Measurements from ENCODE around the gene IARS2.
"Not testable (repeated sequence)": the region's sequence is repeated elsewhere in the genome, so short reads cannot be mapped to it uniquely, and the experiment has no call there.

IARS2 gene

GRCh38 chr1:220164517-220164916 lies 70.6 kb downstream of the IARS2 start:
- no peak for DNase-seq (ENCODE audit: low spot score)

- no peak for DNase-seq (ENCODE audit: low spot score)
Observed at GRCh38 chr1:220166853-220167252, 72.9 kb downstream of the IARS2 start.

GRCh38 chr1:220169887-220170286 lies 76.0 kb downstream of the IARS2 start:
- DNase-seq (ENCODE audit: low spot score): not testable (repeated sequence)

GRCh38 chr1:220170836-220171526 lies 77.0 kb downstream of the IARS2 start:
- no peak for DNase-seq (ENCODE audit: low spot score)

GRCh38 chr1:220176540-220176939 lies 82.6 kb downstream of the IARS2 start:
- DNase-seq (ENCODE audit: low spot score): no peak

GRCh38 chr1:220182111-220182510 lies 88.2 kb downstream of the IARS2 start:
- no peak for DNase-seq (ENCODE audit: low spot score)

GRCh38 chr1:220182656-220183055 lies 88.7 kb downstream of the IARS2 start:
- DNase-seq (ENCODE audit: low spot score): no peak

GRCh38 chr1:220184506-220184905 lies 90.6 kb downstream of the IARS2 start:
- DNase-seq (ENCODE audit: low spot score): no peak

GRCh38 chr1:220186752-220187151 lies 92.8 kb downstream of the IARS2 start:
- DNase-seq (ENCODE audit: low spot score): no peak

GRCh38 chr1:220188538-220188937 lies 94.6 kb downstream of the IARS2 start:
- no peak for DNase-seq (ENCODE audit: low spot score)

GRCh38 chr1:220189750-220190347 lies 95.9 kb downstream of the IARS2 start:
- DNase-seq (ENCODE audit: low spot score): peak; percentile 7

- no peak for DNase-seq (ENCODE audit: low spot score)
Observed at GRCh38 chr1:220195701-220196100, 101.8 kb downstream of the IARS2 start.
